GM12891 (cell line): ENCODE results near the gene TAS2R1.

Experiments used
- DNase-seq: peaks from one replicate; pipeline ENCODE4 v3.0.0; 2011; ENCODE audit warnings: low spot score; ENCODE audit not compliant: insufficient read length
- FAIRE-seq: peaks from 2 replicates; lab custom pipeline; 2011; peaks lifted over from hg19 to GRCh38; lab: Jason Lieb, UNC
- PAX5 ChIP-seq: IDR thresholded peaks from 2 replicates; pipeline ENCODE4 v1.6.1; 2011; ENCODE audit warnings: low read length, moderate library complexity, mild to moderate bottlenecking; ENCODE audit not compliant: insufficient read depth, severe bottlenecking
- POLR2A ChIP-seq: IDR thresholded peaks from 2 replicates; pipeline ENCODE4 v1.6.1; 2011; ENCODE audit warnings: low read depth, low read length, control low read depth
- POLR2AphosphoS5 ChIP-seq: IDR thresholded peaks from 2 replicates; pipeline ENCODE4 v1.6.1; 2011; ENCODE audit warnings: low read depth, low read length, control low read depth
- POU2F2 ChIP-seq: IDR thresholded peaks from 2 replicates; pipeline ENCODE4 v1.6.1; 2011; ENCODE audit warnings: low read depth, mild to moderate bottlenecking, control low read depth, low read length, moderate library complexity
- SPI1 ChIP-seq: IDR thresholded peaks from 2 replicates; pipeline ENCODE4 v1.6.1; 2011; ENCODE audit warnings: low read depth, low read length, control low read depth
- TAF1 ChIP-seq: IDR thresholded peaks from 2 replicates; pipeline ENCODE4 v1.6.1; 2011; ENCODE audit warnings: low read depth, low read length, control low read depth

The TAS2R1 gene

DNA sequence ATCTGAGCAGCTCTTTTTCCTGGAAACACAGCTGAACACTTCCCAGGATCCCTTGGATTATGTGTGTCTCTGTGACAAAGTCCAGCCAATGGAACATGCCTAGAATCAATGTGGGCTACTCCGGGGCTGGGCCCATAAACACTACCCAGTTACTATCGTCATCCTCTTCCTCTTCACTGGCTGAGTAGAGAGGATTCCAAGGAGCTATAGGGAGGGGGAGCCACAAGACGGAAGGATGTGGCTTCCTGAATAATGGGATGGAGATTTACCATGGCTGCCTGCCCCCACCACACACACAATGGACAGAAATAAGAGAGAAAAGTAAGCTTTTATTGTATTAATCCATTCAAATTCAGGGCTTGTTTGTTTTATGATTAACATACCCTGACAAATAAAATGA lies 22.1 kb upstream of the TAS2R1 start:
- FAIRE-seq, result no peak
- no peak for TF ChIP-seq POLR2A
- TF ChIP-seq SPI1, result no peak
- no peak for TF ChIP-seq TAF1
- no peak for TF ChIP-seq POLR2AphosphoS5
- TF ChIP-seq PAX5, result no peak
- TF ChIP-seq POU2F2, result no peak
- no peak for DNase-seq

DNA sequence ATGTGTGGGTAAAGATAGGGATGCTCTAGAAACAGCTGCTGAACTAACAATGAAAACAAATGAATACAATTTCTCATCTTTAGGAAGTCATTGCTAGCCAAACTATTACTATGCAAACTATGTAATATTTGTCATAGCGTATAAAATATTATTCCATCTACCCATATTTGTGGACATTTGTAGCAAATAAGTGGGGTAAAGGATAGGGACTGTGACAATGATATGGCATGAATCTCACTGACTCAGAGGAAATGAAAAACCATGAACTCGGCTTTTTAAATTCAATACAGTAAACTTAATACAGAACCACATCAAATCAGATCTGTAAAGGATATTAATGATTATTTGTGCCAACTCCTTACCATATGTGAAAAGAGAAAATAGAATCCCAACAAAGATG lies 16.7 kb upstream of the TAS2R1 start:
- FAIRE-seq (no peak), DNase-seq (no peak)
- TF ChIP-seq POLR2AphosphoS5 (no peak), TAF1 (no peak), SPI1 (no peak), POU2F2 (no peak), POLR2A (no peak)

DNA sequence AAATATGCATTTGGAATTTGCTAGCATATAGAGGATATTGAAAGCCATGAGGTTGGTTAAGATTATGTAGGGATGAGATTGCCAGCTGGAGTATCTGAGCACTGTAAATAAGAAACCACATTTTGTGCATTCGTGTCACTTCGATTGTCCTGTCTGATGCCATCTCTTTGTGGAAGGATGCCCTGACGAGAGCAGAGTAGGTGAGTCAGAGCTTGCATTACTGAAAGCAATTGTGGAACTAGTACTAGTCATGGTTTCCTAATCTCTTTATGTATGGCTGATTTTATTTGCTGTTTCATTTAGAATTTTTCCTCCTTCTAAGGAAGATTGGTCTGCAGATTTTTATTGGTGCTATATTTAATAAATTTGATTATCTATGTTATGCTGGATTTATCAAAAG lies 14.5 kb upstream of the TAS2R1 start:
- FAIRE-seq, result no peak
- DNase-seq, result no peak
- TF ChIP-seq POLR2A, result no peak
- TF ChIP-seq PAX5, result no peak
- TF ChIP-seq TAF1, result no peak
- no peak for TF ChIP-seq POLR2AphosphoS5
- TF ChIP-seq POU2F2, result no peak
- no peak for TF ChIP-seq SPI1

DNA sequence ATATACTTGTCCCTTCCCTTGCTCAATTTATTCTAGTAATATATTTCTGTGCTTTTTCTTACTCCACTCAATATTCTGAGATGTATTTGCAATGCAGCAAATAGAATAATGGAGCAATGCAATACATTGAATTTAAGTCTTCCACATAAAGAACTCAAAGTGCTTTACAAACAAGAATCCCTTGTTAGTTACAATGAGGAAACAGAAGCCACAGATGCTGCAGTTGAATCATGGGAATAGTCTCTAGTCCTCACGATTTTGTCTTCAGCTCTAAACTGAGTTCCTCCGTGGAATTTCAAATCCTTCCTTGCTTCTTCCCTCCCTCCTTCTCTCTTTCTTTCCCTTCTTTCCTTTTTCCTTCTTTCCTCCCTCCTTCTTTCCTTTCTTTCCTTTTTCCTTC lies 12.5 kb upstream of the TAS2R1 start:
- FAIRE-seq (no peak), DNase-seq (no peak)
- TF ChIP-seq SPI1 (no peak), POLR2AphosphoS5 (no peak), POU2F2 (no peak), PAX5 (no peak), TAF1 (no peak), POLR2A (no peak)

GRCh38 chr5:9641806-9642355 lies 11.7 kb upstream of the TAS2R1 start:
- TF ChIP-seq POLR2AphosphoS5 (no peak), SPI1 (no peak), POU2F2 (no peak), POLR2A (no peak), PAX5 (no peak), TAF1 (no peak)
- FAIRE-seq (no peak), DNase-seq (no peak)

DNA sequence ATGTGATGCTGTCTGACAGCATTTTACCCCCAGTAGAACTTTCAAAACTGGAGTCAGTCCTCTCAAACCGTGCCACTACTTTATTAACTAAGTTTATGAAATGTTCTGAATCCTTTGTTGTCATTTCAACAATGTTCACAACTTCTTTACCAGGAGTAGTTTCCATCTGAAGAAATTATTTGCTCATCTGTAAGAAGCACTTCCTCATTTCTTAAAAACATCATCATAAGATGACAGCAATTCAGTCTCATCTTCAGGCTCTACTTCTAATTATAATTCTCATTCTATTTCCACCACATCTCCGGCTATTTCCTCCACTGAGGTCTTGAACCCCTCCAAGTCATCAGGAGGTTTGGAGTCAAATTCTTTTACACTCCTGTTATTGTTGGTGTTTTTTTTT lies 2.3 kb upstream of the TAS2R1 start:
- DNase-seq (no peak), FAIRE-seq (no peak)
- TF ChIP-seq SPI1 (peak; percentile 57), POLR2AphosphoS5 (no peak), POLR2A (no peak), PAX5 (no peak)

DNA sequence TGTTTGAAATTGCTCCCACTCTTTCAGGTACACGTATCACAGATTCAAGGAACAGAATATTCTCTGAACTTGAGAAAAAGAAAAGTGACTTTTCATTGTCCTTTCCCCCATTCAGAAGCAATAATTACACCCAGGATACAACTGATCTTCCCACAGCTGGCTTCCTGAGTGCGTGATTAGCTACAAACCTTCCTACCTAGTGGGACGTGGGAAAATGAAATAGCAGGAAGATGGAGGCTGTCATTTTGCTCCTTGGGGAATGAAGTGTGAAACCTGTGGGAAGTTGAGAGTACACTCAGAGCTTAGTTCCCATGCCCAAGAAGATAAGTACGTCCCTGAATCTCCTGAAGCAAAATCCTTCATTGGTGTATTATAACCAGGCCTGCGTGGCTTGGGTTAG lies 2.6 kb downstream of the TAS2R1 start:
- FAIRE-seq (no peak), DNase-seq (no peak)
- TF ChIP-seq SPI1 (no peak), POU2F2 (no peak), POLR2A (no peak), PAX5 (no peak), POLR2AphosphoS5 (no peak), TAF1 (no peak)

DNA sequence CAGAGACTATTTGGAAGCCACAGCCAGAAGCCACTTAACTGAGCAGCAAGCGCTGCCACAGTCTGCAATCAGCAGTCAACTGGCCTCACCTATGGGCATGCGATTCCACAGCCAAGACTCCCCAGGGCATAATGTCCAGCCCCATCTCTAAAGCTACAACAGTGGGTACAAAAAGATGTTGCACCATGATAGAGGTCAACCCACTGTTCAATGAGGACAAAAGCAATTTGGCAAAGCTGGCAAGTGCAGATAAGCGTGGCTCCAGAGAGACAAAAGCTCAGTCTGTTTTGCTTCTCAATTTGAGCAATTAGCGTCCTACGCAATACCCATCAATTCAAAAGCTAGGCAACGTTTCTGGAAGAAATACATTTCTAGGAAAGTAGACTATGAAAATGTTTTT lies 3.2 kb downstream of the TAS2R1 start:
- TF ChIP-seq PAX5 (no peak), POLR2A (no peak), TAF1 (no peak), SPI1 (no peak), POU2F2 (no peak), POLR2AphosphoS5 (no peak)
- no peak for DNase-seq
- FAIRE-seq, result no peak

DNA sequence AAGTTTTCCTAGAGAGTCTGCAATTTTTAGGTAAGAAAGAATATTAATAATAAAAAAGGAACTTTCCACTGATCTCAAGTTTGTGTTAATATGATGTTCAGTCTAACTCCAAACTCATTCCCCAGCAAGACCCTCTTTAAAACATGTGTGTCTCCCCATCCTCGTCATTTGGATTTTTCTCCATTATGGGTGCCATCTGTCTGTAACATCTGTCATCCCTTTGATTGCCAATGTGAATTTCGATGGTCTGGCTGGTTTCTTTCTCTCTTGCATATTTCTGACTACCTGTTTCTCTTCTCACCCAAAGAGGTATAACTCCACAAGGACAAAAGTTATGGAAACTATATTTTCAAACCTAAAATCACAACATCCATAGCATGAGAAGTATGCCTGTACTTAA lies 4.4 kb downstream of the TAS2R1 start:
- FAIRE-seq, result no peak
- no peak for DNase-seq
- no peak for TF ChIP-seq POU2F2
- TF ChIP-seq POLR2AphosphoS5, result no peak
- TF ChIP-seq POLR2A, result no peak
- TF ChIP-seq SPI1, result no peak
- TF ChIP-seq PAX5, result no peak
- no peak for TF ChIP-seq TAF1

DNA sequence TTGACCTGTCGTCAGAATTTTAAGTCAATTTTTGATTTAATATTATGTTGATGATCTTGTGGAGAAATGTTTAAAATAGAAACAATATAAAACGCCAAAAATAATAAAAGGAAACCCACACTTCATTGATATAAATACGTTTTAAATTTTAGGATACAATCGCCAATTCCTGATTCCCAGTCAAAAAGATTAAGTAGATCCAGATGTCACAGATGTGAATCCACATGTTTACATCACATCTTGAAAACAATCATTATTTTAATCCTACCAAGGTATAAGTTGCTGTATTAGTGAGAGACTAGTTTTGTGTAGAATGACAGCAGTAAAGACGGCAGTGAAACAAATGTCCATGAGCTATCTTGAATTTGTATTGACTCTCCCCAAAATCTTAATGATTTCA lies 4.9 kb downstream of the TAS2R1 start:
- DNase-seq (no peak), FAIRE-seq (no peak)
- TF ChIP-seq PAX5, result no peak
- no peak for TF ChIP-seq POLR2A
- no peak for TF ChIP-seq SPI1
- no peak for TF ChIP-seq TAF1
- TF ChIP-seq POU2F2, result no peak
- TF ChIP-seq POLR2AphosphoS5, result no peak

DNA sequence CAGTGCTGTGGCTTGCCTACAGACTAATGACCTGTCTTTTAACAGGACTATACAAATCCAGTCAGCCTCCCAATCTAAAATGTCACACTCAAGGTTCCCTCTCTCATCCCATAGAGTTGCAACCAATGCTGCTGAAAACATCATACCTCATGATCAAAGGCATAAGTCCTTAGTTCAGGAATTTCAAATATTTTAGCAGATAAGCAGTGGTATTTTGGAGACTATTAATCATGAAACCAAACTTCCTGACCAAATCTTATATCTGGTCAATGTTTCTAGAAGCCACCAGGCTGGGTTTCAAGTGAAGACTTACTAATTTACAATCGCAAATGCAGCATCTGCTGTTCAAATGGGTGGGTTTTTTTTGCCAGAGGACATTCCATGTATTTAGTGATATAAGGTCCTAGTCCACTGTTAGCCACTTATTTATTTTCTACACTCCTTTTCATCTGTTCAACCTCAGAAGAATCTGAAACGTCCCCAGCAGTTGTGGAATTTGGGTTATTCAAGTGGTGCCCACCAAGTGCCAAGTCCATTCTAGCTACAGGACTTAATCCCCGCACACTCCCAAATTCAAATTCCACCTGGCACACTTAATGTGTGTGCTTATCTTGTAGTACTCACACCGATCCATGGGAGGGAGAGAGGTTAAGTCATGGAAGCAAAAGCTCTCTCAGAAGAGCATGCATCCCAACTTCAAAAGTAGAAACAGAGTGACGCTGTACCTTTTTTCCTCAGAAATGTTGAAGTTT lies 5.8 kb downstream of the TAS2R1 start:
- TF ChIP-seq POLR2A (no peak), POLR2AphosphoS5 (no peak), SPI1 (no peak)
- DNase-seq (no peak), FAIRE-seq (no peak)
